Neural progenitor cell (in vitro differentiated cells): Measurements from ENCODE around the gene DNAH14. TPM values are rescaled to one million over a fixed set of nuclear protein-coding genes. Genes with fewer than 3 reads are reported as not detected.
A peak's percentile ranks its signal among the peaks of the same experiment; 100 is the strongest.
"Not testable (repeated sequence)": the region's sequence is repeated elsewhere in the genome, so short reads cannot be mapped to it uniquely, and the experiment has no call there.

Experiments used
- DNase-seq: peaks from one replicate; pipeline ENCODE4 v3.0.0-alpha.2; 2016; ENCODE audit warnings: low spot score
- H2AFZ ChIP-seq: fragments of 200-600 bp; sonication (generic); replicated peaks from 2 replicates; pipeline ENCODE4 v1.6.1; 2016; ENCODE audit warnings: antibody characterized with exemption
- H3F3A ChIP-seq: fragments of 200-600 bp; sonication (generic); 2 replicates; pipeline ENCODE4 v1.6.1; 2016; ENCODE audit warnings: antibody characterized with exemption, low read depth
- H3K27ac ChIP-seq: fragments of 200-600 bp; sonication (generic); 2 replicates; pipeline ENCODE4 v1.5.1; 2016; ENCODE audit warnings: mild to moderate bottlenecking
- H3K27me3 ChIP-seq: fragments of 200-600 bp; sonication (generic); 2 replicates; pipeline ENCODE4 v1.6.1; 2016; ENCODE audit warnings: mild to moderate bottlenecking, moderate library complexity
- H3K36me3 ChIP-seq: fragments of 200-600 bp; sonication (generic); 2 replicates; pipeline ENCODE4 v1.5.1; 2016
- H3K4me1 ChIP-seq: fragments of 200-600 bp; sonication (generic); 2 replicates; pipeline ENCODE4 v1.6.1; 2016; ENCODE audit warnings: mixed run types
- H3K4me2 ChIP-seq: fragments of 200-600 bp; sonication (generic); 2 replicates; pipeline ENCODE4 v1.6.1; 2016
- H3K4me3 ChIP-seq: fragments of 200-600 bp; sonication (generic); 2 replicates; pipeline ENCODE4 v1.5.1; 2016
- H3K79me2 ChIP-seq: fragments of 200-600 bp; sonication (generic); 2 replicates; pipeline ENCODE4 v1.6.1; 2016; ENCODE audit warnings: low read depth
- H3K9ac ChIP-seq: fragments of 200-600 bp; sonication (generic); 2 replicates; pipeline ENCODE4 v1.6.1; 2016
- H3K9me3 ChIP-seq: fragments of 200-600 bp; sonication (generic); 2 replicates; pipeline ENCODE4 v1.5.1; 2016; ENCODE audit warnings: low read depth
- H4K20me1 ChIP-seq: fragments of 200-600 bp; sonication (generic); 2 replicates; pipeline ENCODE4 v1.6.1; 2016; ENCODE audit warnings: low read depth
- H3K27ac Mint-ChIP-seq: 3 replicates; pipeline ENCODE4 v1.8.0; 2021; ENCODE audit warnings: mixed read lengths
- H3K27me3 Mint-ChIP-seq: 2 replicates; pipeline ENCODE4 v1.8.0; 2022; ENCODE audit warnings: low read depth, mild to moderate bottlenecking, inconsistent platforms, moderate library complexity, mixed read lengths; ENCODE audit not compliant: insufficient read depth
- H3K36me3 Mint-ChIP-seq: 3 replicates; pipeline ENCODE4 v1.8.0; 2021; ENCODE audit warnings: mixed read lengths
- H3K4me1 Mint-ChIP-seq: 3 replicates; pipeline ENCODE4 v1.8.0; 2021; ENCODE audit warnings: mixed read lengths
- H3K4me3 Mint-ChIP-seq: 3 replicates; pipeline ENCODE4 v1.8.0; 2021; ENCODE audit warnings: mild to moderate bottlenecking, moderate library complexity, mixed read lengths
- H3K9me3 Mint-ChIP-seq: 3 replicates; pipeline ENCODE4 v1.8.0; 2020; ENCODE audit warnings: mixed read lengths
- CTCF ChIP-seq: fragments of 200-600 bp; sonication (generic); IDR thresholded peaks from 2 replicates; pipeline ENCODE4 v1.5.1; 2017; ENCODE audit warnings: antibody characterized with exemption, mild to moderate bottlenecking
- EZH2 ChIP-seq: fragments of 200-600 bp; sonication (generic); IDR thresholded peaks from 2 replicates; pipeline ENCODE4 v1.6.1; 2017; ENCODE audit warnings: antibody characterized with exemption, mild to moderate bottlenecking, moderate library complexity
- EZH2phosphoT487 ChIP-seq: fragments of 200-600 bp; sonication (generic); IDR thresholded peaks from 2 replicates; pipeline ENCODE4 v1.6.1; 2017; ENCODE audit warnings: antibody characterized with exemption
- total RNA-seq: library from RNA; depleted of rRNA; stranded (reverse); fragments of >200 nt; gene quantifications from 2 replicates; pipeline ENCODE4 v1.2.3, GENCODE V29; 2015; ENCODE audit warnings: low replicate concordance

DNAH14 gene
- total RNA-seq, 1 donor from 2014 or later: 118 TPM

DNA sequence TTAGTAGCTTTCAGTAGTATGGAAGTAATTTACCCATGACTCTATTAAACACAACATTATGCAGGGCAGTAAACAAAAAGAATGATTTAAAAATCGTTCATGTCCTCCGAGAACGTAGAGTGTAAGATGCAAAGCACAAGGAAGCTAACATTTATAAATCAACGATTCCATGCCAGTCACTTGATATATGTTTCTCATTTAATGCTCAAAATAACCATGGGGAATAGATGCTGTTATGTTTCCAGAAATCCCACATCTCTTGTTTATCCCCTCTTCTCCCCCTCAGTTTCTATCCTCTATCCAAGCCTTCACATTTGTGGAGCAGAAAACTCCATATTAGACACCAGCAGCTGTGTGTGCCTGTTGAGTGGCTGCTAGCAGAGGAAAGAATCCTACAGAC, 445.5 kb downstream of the DNAH14 start:
- TF ChIP-seq EZH2 (no peak), CTCF (no peak), EZH2phosphoT487 (no peak)
- Histone ChIP-seq H3K4me3 (no peak overlapping the region), H3K79me2 (no peaks in the 10 kb centered on the region), H3K4me2 (no peak overlapping the region), H3K9ac (no peak overlapping the region), H3K27me3 (no peaks in the 10 kb centered on the region), H3K4me1 (no peaks in the 10 kb centered on the region), H2AFZ (no peak overlapping the region), H3F3A (peaks cover 2% of the 10 kb centered on the region), H3K36me3 (no peaks in the 10 kb centered on the region), H3K9me3 (no peaks in the 10 kb centered on the region), H4K20me1 (no peaks in the 10 kb centered on the region), H3K27ac (no peak overlapping the region)
- no peaks in the 10 kb centered on the region for H3K36me3 Mint-ChIP-seq
- no peak overlapping the region for H3K27ac Mint-ChIP-seq
- H3K4me3 Mint-ChIP-seq: no peak overlapping the region
- H3K9me3 Mint-ChIP-seq: no peaks in the 10 kb centered on the region
- no peaks in the 10 kb centered on the region for H3K27me3 Mint-ChIP-seq
- H3K4me1 Mint-ChIP-seq: peaks cover 4% of the 10 kb centered on the region
- DNase-seq: no peak

GRCh38 chr1:225378880-225379279, 449.4 kb downstream of the DNAH14 start:
- Histone ChIP-seq H3F3A (peaks cover 6% of the 10 kb centered on the region), H3K36me3 (no peaks in the 10 kb centered on the region), H3K27me3 (no peaks in the 10 kb centered on the region), H3K4me2 (no peak overlapping the region), H3K9ac (no peak overlapping the region), H3K4me3 (no peak overlapping the region), H4K20me1 (no peaks in the 10 kb centered on the region), H3K9me3 (no peaks in the 10 kb centered on the region), H2AFZ (peak overlapping the region; percentile 52), H3K4me1 (no peaks in the 10 kb centered on the region), H3K79me2 (no peaks in the 10 kb centered on the region), H3K27ac (no peak overlapping the region)
- peak; percentile 64 for DNase-seq
- Mint-ChIP-seq H3K4me3 (no peak overlapping the region), H3K9me3 (no peaks in the 10 kb centered on the region), H3K4me1 (peaks cover 4% of the 10 kb centered on the region), H3K27me3 (no peaks in the 10 kb centered on the region), H3K27ac (no peak overlapping the region), H3K36me3 (no peaks in the 10 kb centered on the region)
- TF ChIP-seq EZH2 (no peak), EZH2phosphoT487 (no peak), CTCF (no peak)

DNA sequence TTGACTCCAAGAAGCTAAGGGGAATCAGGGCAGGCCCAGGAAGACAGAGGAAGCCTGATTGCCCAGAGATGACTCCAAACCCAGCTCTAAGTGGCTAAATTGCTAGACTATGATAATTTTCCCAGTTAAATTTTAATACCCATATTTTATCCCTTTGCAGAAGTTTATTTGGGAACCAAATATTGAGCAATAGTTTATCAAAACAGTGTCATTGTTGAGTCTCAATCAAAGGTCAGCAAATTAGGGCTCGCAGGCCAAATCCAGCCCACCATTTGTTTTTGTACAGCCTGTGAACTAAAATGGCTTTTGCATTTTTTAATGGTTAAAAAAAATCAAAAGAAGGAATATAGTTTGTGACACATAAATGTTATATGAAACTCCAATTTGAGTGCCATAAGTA, 451.2 kb downstream of the DNAH14 start:
- DNase-seq: no peak
- H3K4me1 Mint-ChIP-seq: peaks cover 4% of the 10 kb centered on the region
- no peak overlapping the region for H3K4me3 Mint-ChIP-seq
- H3K9me3 Mint-ChIP-seq: peaks cover 2% of the 10 kb centered on the region
- Histone ChIP-seq H3K4me2 (no peak overlapping the region), H4K20me1 (no peaks in the 10 kb centered on the region), H3K36me3 (no peaks in the 10 kb centered on the region), H3K9me3 (no peaks in the 10 kb centered on the region), H3K27me3 (no peaks in the 10 kb centered on the region), H3K9ac (no peak overlapping the region), H3F3A (peaks cover 6% of the 10 kb centered on the region), H3K27ac (no peak overlapping the region), H3K4me3 (no peak overlapping the region), H3K79me2 (no peaks in the 10 kb centered on the region), H3K4me1 (no peaks in the 10 kb centered on the region), H2AFZ (no peak overlapping the region)
- no peaks in the 10 kb centered on the region for H3K27me3 Mint-ChIP-seq
- TF ChIP-seq EZH2phosphoT487 (no peak), EZH2 (no peak), CTCF (no peak)
- H3K27ac Mint-ChIP-seq: no peak overlapping the region
- H3K36me3 Mint-ChIP-seq: no peaks in the 10 kb centered on the region

GRCh38 chr1:225386860-225387259, 457.4 kb downstream of the DNAH14 start:
- not testable (repeated sequence) for H3K27me3 Mint-ChIP-seq

More at GRCh38 chr1:225386860-225387259, 457.4 kb downstream of the DNAH14 start:
- H2AFZ ChIP-seq, H3K27me3 ChIP-seq, H3K79me2 ChIP-seq, H3K4me1 ChIP-seq, H3K36me3 Mint-ChIP-seq, H3K9ac ChIP-seq, H3F3A ChIP-seq, H4K20me1 ChIP-seq, H3K4me3 ChIP-seq, H3K4me2 ChIP-seq, H3K4me3 Mint-ChIP-seq, H3K4me1 Mint-ChIP-seq, DNase-seq, H3K27ac Mint-ChIP-seq, H3K36me3 ChIP-seq, H3K27ac ChIP-seq, H3K9me3 ChIP-seq, H3K9me3 Mint-ChIP-seq: not testable (repeated sequence)
